Duodenal mucosa (tissue), 2 donors: ENCODE data around the gene KLHL12.
"Not testable (repeated sequence)": the region's sequence is repeated elsewhere in the genome, so short reads cannot be mapped to it uniquely, and the experiment has no call there.

ENCODE experiments used
- H3K27ac ChIP-seq: one replicate; pipeline ENCODE4 v1.7.0; 2013; ENCODE audit warnings: low read depth, low read length
- H3K27me3 ChIP-seq, 2 donors: one replicate each; pipeline ENCODE4 v1.7.0; 2013; ENCODE audit warnings: low read length in 2 of 2, control low read depth in 1 of 2; ENCODE audit not compliant: insufficient read depth in 2 of 2, control insufficient read depth in 1 of 2
- H3K36me3 ChIP-seq, 2 donors: one replicate each; pipeline ENCODE4 v1.7.0; 2013; ENCODE audit warnings: low read length in 2 of 2, control low read depth in 1 of 2; ENCODE audit not compliant: insufficient read depth in 2 of 2, control insufficient read depth in 1 of 2
- H3K4me1 ChIP-seq, 2 donors: one replicate each; pipeline ENCODE4 v1.7.0; 2013; ENCODE audit warnings: low read length in 2 of 2, control low read depth in 1 of 2; ENCODE audit not compliant: insufficient read depth in 2 of 2, control insufficient read depth in 1 of 2
- H3K4me3 ChIP-seq, 2 donors: one replicate each; pipeline ENCODE4 v1.7.0; 2013; ENCODE audit warnings: low read length in 2 of 2, low read depth in 1 of 2
- H3K9ac ChIP-seq, 2 donors: one replicate each; pipeline ENCODE4 v1.7.0; 2013; ENCODE audit warnings: low read length in 2 of 2, low read depth in 1 of 2
- H3K9me3 ChIP-seq, 2 donors: one replicate each; pipeline ENCODE4 v1.7.0; 2013; ENCODE audit warnings: low read length in 2 of 2, control low read depth in 1 of 2; ENCODE audit not compliant: control insufficient read depth in 1 of 2

KLHL12 gene

DNA sequence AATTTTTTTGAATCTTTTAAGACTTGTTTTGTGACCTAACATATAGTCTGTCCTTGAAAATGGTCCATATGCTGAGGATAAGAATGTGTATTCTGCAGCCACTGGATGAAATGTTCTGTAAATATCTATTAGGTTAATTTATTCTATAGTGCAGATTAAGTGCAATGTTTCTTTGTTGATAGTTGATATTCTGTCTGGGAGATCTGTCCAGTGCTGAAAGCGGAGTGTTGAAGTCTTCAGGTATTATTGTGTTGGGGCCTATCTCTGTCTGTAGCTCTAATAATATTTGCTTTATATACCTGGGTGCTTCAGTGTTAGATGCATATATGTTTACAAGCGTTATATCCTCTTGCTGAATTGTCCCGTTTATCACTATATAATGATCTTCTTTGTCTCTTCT, 7.7 kb upstream of the KLHL12 start:
- H3K9me3 ChIP-seq, result no peaks in the 10 kb centered on the region
- no peak overlapping the region for H3K27ac ChIP-seq
- no peaks in the 10 kb centered on the region for H3K27me3 ChIP-seq
- H3K9ac ChIP-seq, result no peak overlapping the region
- H3K36me3 ChIP-seq, result no peaks in the 10 kb centered on the region
- H3K4me1 ChIP-seq, result no peaks in the 10 kb centered on the region
- no peak overlapping the region for H3K4me3 ChIP-seq

DNA sequence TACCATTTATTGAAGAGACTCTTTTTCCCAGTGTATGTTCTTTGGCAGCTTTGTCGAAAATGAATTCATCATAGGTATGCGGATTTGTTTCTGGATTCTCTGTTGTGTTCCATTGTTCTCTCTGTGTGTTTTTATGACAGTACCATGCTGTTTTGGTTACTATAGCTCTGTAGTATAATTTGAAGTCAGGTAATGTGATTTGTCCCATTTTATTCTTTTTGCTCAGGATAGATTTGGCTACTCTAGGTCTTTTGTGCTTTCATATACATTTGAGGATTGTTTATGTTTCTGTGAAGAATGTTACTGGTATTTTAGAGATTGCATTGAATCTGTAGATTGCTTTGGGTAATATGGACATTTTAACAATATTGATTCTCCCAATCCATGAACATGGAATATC, 5.4 kb upstream of the KLHL12 start:
- Histone ChIP-seq H3K27me3 (no peaks in the 10 kb centered on the region), H3K4me3 (no peak overlapping the region), H3K27ac (no peak overlapping the region), H3K4me1 (no peaks in the 10 kb centered on the region), H3K36me3 (no peaks in the 10 kb centered on the region), H3K9ac (no peak overlapping the region), H3K9me3 (no peaks in the 10 kb centered on the region)

DNA sequence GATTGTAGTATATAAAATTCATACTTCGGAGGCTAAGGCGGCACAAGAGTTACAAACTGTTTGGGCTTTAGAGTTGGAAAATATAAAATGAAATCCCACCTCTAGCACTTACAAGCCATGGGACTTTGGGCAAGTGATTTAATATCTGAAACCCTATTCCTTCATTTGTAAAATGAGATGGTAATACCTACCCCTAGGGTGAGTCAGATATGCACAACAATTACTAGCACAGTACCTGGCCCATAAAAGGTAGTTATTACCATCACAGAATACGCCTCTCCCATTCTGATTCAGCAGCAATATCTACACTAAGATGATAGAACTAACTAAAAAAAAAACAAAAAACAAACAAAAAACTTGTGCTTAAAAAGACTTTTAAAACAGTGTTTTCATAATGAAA, 3.5 kb downstream of the KLHL12 start:
- Histone ChIP-seq H3K27ac (no peak overlapping the region), H3K4me1 (peaks cover 6 to 12% of the 10 kb centered on the region in 2 donors), H3K9ac (no peak overlapping the region), H3K4me3 (no peak overlapping the region), H3K36me3 (peaks cover 11 to 15% of the 10 kb centered on the region in 2 donors), H3K9me3 (no peaks in the 10 kb centered on the region), H3K27me3 (no peaks in the 10 kb centered on the region)

DNA sequence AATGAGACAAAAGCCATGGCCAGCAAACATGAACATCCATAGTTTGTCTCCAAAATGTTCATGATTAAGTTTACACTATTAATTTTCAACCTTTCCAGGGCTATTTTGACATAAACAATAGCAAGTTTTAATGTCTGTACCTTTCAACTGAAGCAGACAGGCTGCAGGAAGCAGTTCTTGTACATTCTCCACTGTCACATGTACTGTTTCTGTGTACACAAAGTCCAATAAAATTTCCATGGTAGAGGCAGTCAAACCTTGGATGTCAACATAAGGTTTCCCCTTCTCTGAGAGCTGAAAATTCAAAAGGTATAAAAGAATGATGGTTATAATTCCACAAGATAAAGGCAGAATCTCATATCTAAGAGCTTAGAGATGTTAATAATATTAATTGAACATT, 7.4 kb downstream of the KLHL12 start:
- peaks cover 0 to 4% of the 10 kb centered on the region in 2 donors for H3K4me1 ChIP-seq
- no peaks in the 10 kb centered on the region for H3K27me3 ChIP-seq
- H3K27ac ChIP-seq, result no peak overlapping the region
- H3K9me3 ChIP-seq, result no peaks in the 10 kb centered on the region
- H3K9ac ChIP-seq, result no peak overlapping the region
- H3K36me3 ChIP-seq, result peaks cover 32 to 52% of the 10 kb centered on the region in 2 donors
- no peak overlapping the region for H3K4me3 ChIP-seq

DNA sequence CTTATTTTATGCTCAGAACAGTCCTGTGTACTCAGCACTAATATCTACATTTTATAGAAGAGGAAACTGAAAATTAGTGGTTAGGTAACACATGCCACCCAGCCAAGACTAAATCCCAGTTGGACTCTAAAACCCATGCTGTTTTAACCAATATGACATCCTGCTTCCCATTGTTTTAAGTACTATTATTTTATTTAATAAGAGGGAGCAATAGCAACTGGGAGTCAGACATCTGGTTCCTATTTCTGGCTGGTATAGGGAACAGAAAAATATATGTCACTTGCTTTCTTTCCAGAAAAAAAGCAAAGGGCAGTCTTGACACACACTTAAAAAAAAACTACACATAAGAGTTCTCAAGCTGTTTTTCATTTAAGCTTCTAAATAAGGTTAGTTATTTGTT, 11.9 kb downstream of the KLHL12 start:
- Histone ChIP-seq H3K36me3 (peaks cover 52 to 86% of the 10 kb centered on the region in 2 donors), H3K9me3 (no peaks in the 10 kb centered on the region), H3K27me3 (no peaks in the 10 kb centered on the region), H3K4me3 (no peak overlapping the region), H3K9ac (no peak overlapping the region), H3K4me1 (no peaks in the 10 kb centered on the region), H3K27ac (no peak overlapping the region)

DNA sequence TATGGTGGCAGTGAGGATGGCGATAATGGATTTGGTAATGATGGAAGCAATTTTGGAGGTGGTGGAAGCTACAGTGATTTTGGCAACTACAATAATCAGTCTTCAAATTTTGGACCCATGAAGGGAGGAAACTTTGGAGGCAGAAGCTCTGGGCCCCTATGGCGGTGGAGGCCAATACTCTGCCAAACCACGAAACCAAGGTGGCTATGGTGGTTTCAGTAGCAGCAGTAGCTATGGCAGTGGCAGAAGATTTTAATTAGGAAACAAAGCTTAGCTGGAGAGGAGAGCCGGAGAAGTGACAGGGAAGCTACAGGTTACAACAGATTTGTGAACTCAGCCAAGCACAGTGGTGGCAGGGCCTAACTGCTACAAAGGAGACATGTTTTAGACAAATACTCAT, 14.6 kb downstream of the KLHL12 start:
- not testable (repeated sequence) for H3K27ac ChIP-seq, H3K4me3 ChIP-seq, H3K27me3 ChIP-seq, H3K9ac ChIP-seq, H3K4me1 ChIP-seq, H3K9me3 ChIP-seq
- peaks cover 51 to 91% of the 10 kb centered on the region in 2 donors for H3K36me3 ChIP-seq

DNA sequence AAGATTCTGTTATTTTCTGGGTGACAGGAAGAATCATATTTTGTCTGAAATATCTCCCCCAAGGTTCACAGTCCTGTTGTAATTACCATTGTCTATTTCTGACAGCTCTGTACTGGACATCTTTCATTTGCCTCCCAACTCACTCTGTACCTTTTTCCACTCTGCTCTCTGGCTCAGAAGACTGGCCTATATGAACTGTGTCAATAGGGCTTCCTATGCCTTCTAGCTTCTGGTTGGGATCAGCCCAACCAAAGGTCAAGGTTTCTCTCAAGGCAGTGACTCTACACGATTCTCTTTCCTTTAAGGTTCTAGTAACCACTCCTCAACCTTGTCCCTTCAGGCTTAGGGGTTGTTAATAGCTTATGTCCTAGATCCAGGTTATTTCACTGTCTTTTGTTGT, 17.5 kb downstream of the KLHL12 start:
- no peak overlapping the region for H3K4me3 ChIP-seq
- no peaks in the 10 kb centered on the region for H3K27me3 ChIP-seq
- no peak overlapping the region for H3K9ac ChIP-seq
- no peak overlapping the region for H3K27ac ChIP-seq
- H3K9me3 ChIP-seq, result no peaks in the 10 kb centered on the region
- no peaks in the 10 kb centered on the region for H3K4me1 ChIP-seq
- peaks cover 42 to 79% of the 10 kb centered on the region in 2 donors for H3K36me3 ChIP-seq

DNA sequence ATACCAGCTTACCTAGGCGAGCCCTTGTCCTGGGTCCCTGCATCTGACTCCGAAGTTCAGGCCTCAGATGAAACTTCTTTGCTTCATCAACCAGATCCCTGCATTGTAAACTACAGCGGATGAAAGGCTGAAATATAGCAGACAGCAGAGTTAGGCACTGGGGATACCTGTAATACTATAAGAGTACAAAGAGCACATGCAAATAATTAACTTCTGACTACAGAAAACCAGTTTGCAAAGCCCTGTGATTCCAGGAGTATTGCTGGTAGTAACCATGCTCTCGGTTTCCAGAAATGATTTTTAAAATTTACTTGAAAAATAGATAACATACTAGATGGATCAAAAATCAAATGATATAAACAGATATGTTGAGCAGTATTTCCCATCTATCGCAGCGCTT, 18.0 kb downstream of the KLHL12 start:
- H3K4me1 ChIP-seq, result no peaks in the 10 kb centered on the region
- no peaks in the 10 kb centered on the region for H3K9me3 ChIP-seq
- H3K27ac ChIP-seq, result no peak overlapping the region
- no peaks in the 10 kb centered on the region for H3K27me3 ChIP-seq
- no peak overlapping the region for H3K4me3 ChIP-seq
- H3K36me3 ChIP-seq, result peaks cover 39 to 75% of the 10 kb centered on the region in 2 donors
- H3K9ac ChIP-seq, result no peak overlapping the region

DNA sequence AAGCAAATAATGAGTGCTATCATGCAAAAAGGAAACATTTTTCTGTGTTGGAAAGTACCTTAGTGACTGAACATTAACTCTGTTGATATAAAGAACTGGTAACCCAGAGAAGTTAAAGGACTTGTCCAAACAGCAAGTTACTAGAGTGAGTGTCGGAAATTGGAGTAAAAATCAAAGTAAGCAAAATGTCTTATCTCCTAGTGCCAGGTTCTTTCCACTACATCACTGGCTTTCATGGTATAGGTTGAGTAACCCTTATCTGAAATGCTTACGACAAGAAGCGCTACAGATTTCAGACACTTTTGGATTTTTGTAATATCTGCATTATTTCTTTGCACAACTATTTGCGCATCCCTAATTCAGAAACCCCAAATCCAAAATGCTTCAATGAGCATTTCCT, 21.7 kb downstream of the KLHL12 start:
- peaks cover 22 to 52% of the 10 kb centered on the region in 2 donors for H3K36me3 ChIP-seq
- H3K4me1 ChIP-seq, result no peaks in the 10 kb centered on the region
- H3K4me3 ChIP-seq, result no peak overlapping the region
- H3K27ac ChIP-seq, result no peak overlapping the region
- H3K27me3 ChIP-seq, result no peaks in the 10 kb centered on the region
- no peaks in the 10 kb centered on the region for H3K9me3 ChIP-seq
- no peak overlapping the region for H3K9ac ChIP-seq

DNA sequence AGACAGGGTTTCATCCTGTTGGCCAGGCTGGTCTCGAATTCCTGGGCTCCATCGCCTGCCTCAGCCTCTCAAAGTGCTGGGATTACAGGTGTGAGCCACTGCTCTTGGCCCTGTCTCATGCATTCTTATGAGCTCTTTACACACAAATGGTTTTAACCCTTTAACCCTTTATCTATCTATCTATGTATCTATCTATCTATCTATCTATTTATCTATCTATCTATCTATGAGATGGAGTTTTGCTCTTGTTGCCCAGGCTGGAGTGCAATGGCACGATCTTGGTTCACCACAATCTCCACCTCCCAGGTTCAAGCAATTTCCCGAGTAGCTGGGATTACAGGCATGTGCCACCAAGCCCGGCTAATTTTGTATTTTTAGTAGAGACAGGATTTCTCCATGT, 23.2 kb downstream of the KLHL12 start:
- not testable (repeated sequence) for H3K27ac ChIP-seq, H3K4me3 ChIP-seq, H3K9ac ChIP-seq, H3K4me1 ChIP-seq, H3K27me3 ChIP-seq, H3K9me3 ChIP-seq
- peaks cover 13 to 37% of the 10 kb centered on the region in 2 donors for H3K36me3 ChIP-seq

DNA sequence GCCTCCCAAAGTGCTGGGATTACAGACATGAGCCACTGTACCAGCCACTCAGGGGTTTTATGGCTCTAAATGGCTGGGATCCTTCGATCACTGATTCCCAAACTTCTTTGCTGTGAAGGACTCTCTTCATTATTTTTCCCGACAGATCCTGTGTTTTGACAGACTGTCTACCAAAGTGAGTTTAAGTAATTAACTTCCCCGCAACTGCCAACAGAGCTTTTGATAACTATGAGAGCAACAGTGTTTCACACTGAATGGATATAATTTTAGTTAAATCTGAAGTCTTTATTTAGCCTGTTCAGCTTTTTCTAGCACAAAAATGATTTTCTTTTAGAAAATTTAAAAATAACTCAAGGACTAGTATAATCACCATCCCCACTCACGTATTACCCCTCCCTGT, 25.5 kb downstream of the KLHL12 start:
- Histone ChIP-seq H3K9me3 (no peaks in the 10 kb centered on the region), H3K9ac (no peak overlapping the region), H3K36me3 (peaks cover 9 to 31% of the 10 kb centered on the region in 2 donors), H3K27ac (no peak overlapping the region), H3K4me3 (no peak overlapping the region), H3K27me3 (no peaks in the 10 kb centered on the region), H3K4me1 (no peaks in the 10 kb centered on the region)
